HG02885 (cell line): ENCODE measurements around the gene MRPS10.
"Not testable (repeated sequence)": the region's sequence is repeated elsewhere in the genome, so short reads cannot be mapped to it uniquely, and the experiment has no call there.

Experiments used
- ATAC-seq: cut with Tn5 transposase; IDR thresholded peaks from one replicate; pipeline ENCODE4 v1.9.1; 2021; ENCODE audit warnings: mild to moderate bottlenecking; ENCODE audit not compliant: unreplicated experiment, poor library complexity

Gene MRPS10

GRCh38 chr6:42182101-42182500, 35.6 kb downstream of the MRPS10 start:
- no peak for ATAC-seq

- no peak for ATAC-seq
Measured at GRCh38 chr6:42179945-42180313, 37.7 kb downstream of the MRPS10 start.

- ATAC-seq: no peak
Measured at GRCh38 chr6:42179261-42179944, 38.3 kb downstream of the MRPS10 start.

GRCh38 chr6:42177514-42178364, 39.9 kb downstream of the MRPS10 start:
- no peak for ATAC-seq

- ATAC-seq: no peak
Measured at GRCh38 chr6:42176981-42177380, 40.7 kb downstream of the MRPS10 start.

GRCh38 chr6:42175860-42176259, 41.8 kb downstream of the MRPS10 start:
- no peak for ATAC-seq

- ATAC-seq: no peak
Measured at GRCh38 chr6:42173101-42173500, 44.6 kb downstream of the MRPS10 start, which contains the start of gene GUCA1A. TSS of gene GUCA1A (plus strand) at chr6:42173364. CDS start at chr6:42173614, 250 bp downstream.

- ATAC-seq: no peak
Measured at GRCh38 chr6:42171813-42172581, 45.7 kb downstream of the MRPS10 start.

- not testable (repeated sequence) for ATAC-seq
Measured at GRCh38 chr6:42169780-42170179, 47.9 kb downstream of the MRPS10 start.

GRCh38 chr6:42168650-42169049, 49.0 kb downstream of the MRPS10 start:
- ATAC-seq: no peak

GRCh38 chr6:42166444-42167141, 51.1 kb downstream of the MRPS10 start:
- peak; percentile 49 for ATAC-seq

GRCh38 chr6:42165016-42165415, 52.6 kb downstream of the MRPS10 start:
- no peak for ATAC-seq

- ATAC-seq: no peak
Measured at GRCh38 chr6:42163981-42164380, 53.7 kb downstream of the MRPS10 start.

- ATAC-seq: no peak
Measured at GRCh38 chr6:42162812-42163211, 54.8 kb downstream of the MRPS10 start.

- ATAC-seq: no peak
Measured at GRCh38 chr6:42162384-42162783, 55.3 kb downstream of the MRPS10 start.

GRCh38 chr6:42159431-42160024, 58.1 kb downstream of the MRPS10 start:
- no peak for ATAC-seq

- ATAC-seq: no peak
Measured at GRCh38 chr6:42158631-42159030, 59.0 kb downstream of the MRPS10 start.

- ATAC-seq: no peak
Measured at GRCh38 chr6:42158011-42158410, 59.6 kb downstream of the MRPS10 start.
